GM21390 (cell line): Measurements from ENCODE around the gene DLK1.

Experiments
- ATAC-seq: cut with Tn5 transposase; IDR thresholded peaks from one replicate; pipeline ENCODE4 v1.9.1; 2021; ENCODE audit not compliant: unreplicated experiment

The DLK1 gene

DNA sequence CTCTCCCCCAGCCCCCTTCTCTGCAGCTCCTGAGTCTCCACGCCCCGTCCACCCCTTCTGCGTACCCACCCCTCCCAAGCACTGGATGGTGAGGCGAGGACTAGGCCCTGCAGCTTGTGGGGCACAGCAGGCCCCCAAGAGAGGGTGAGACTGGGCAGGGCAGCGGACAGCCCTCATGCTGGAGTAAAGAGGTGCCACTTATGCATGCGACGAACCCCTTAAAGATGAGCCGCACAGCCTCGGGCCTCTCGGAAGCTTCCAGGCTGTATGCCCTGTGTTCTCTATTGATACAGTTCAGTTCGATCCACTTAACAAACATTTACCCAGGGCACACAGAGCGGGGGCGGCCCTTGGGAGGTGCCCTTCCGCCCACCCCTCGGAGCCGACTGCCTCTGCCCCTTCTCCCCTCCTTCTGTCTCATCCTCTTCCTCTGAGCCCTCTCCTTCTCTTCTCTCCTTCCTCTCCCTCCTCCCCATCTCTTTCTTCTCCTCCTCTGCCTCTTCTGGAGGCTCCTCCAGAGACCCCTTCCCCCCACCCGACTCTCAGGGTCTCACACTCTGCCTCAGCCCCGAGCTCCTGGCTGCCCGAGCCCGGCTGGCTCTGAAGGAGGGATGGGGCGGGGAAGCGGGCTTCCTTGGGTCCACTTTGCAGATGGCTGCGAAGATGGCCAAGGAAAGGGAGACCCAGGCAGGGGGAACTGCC, 32.7 kb upstream of the DLK1 start:
- no peak for ATAC-seq

DNA sequence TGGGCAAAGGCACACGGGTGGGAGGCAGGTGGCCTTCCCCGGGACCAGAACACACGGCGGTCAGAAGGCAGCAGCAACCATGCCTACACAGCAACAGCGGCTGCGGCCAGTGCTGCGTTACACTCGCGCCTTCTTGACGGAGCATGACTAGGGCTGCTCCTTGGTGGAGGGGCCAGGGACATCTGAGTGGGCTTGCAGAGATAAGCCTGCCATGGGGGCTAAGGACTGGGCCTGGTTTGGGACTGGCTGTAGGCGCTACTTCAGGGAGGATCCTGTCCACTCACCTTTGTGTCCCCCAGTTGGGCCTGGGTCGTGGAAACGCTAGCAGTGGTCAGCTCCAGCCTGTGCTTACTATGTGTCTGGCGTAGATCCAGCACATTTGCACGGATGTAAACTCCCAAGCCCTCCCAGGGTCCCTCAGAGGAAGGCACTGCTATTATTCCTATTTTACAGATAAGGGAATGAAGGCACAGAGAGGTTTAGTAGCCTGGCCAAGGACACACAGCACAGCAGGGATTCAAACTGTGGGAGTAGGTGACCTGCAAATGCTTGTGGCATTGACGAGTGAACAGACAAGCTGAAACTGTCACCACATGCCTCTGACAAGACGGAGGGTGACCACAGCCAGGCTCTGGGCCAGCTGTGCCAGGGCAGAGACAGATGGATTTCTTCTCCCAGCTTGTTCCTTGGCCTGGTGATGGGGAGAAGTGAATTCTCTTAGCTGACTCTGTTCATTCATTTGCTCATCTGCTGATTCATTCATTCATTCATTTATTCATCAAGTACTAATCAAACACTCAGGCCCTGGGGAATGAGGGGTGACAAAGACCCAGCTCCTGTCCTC, 31.9 kb upstream of the DLK1 start:
- ATAC-seq = no peak

DNA sequence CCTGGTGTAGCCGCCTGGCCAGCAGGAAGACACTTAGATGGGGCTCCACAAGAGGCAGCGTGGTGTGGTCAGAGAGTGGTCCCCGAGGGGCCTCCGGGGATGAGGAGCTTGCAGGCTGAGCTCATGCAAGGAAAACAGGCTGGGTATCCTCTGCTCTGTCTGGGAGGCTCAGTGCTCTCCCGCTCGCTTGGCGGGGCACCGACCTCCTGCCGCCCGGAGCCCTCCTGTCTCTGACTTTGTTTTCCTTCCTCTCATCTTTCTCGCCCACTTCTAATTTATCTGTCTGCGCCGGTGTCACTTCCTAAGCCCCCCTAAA, 31.3 kb upstream of the DLK1 start:
- no peak for ATAC-seq

DNA sequence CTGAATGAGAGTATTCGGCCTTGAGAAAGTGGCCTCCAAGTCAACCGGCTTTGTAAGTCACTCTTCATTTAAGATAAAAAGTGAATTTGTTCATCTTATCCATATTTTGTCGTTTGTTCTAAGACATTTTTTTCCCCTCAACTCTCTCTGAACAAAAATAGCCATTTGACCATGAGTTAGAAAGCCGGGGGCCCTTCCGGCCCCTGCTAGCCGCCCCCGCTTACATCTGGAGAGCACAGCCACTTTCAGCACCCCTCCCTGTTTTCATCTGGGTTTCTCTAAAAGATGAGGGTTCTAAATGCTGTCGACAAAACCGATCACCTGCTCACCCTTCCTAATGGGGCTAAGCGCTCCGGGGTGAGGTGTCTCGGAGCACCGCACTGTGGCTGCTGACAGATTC, 30.7 kb upstream of the DLK1 start:
- ATAC-seq = no peak

DNA sequence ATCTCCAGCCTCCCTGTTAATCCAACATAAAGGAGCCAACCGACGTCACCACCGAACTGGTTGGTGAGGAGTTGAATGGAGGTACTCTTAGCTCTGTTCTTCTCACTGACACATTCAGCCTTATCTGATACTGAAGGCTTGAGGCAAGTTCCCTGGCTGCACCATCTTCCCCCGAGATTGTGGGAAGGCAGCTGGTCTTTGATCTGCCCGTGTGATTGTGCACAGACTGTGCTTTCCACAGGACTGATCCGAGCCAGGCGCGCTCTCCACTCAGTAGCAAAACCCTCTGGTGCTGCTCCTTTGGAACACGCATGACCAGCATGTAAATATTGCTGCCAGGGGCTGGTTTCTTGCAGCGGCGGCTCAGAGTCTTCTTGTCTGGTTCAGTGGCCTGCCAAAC, 30.1 kb upstream of the DLK1 start:
- no peak for ATAC-seq

DNA sequence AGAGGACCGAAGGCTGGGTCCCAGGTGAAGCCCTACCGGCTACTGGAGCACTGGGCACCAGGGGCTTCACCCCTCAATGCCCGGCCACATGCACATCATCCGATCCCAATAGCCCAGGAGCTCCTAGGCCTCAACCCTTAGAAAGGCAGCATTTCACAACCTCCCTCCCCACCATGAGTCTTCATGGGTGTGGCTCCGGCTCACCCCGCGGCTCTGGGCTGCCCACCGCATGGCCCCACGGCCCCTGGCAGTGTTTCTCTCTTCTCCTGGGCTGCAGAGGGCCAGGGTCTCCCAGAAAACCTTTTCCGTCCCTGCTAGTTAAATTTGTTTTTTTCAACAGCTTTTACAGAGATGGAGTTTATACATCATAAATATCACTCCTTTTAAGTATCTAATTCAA, 28.6 kb upstream of the DLK1 start:
- no peak for ATAC-seq

DNA sequence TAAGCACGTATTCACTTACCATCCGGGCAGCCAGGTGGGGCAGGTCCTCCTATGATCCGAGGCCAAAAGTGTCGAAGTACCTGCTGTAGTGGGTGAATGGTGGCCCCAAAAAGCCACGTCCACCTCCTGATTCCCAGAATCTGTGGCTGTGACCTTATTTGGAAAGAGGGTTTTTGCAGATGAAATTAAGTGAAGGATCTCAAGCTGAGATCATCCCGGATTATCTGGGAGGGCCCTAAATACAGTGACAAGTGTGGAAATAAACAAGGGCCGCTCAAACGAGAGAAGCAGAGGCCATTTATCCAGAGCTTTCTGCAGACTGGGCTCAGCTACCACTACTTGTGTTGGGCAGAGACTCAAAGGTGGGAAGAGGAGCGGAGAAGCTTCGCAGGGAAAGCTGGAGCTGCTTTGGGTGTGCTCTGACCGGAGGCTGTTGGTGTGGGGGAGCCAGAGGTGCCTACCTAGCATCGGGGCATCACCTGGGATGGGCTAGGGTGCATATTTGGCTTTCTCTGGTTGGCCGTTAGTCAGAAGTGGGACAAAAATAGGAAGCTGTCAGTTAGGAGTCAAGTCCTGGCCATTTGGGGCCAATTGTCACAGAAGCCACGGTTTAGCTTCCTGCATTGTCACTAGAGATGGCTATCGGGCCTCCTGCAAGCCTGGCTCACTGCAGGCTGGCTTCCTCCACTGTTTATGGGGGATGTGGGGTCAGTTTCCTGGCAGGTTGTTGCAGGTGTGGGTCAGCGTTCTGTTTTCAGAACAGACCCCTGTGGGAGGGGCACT, 27.8 kb upstream of the DLK1 start:
- ATAC-seq = no peak

DNA sequence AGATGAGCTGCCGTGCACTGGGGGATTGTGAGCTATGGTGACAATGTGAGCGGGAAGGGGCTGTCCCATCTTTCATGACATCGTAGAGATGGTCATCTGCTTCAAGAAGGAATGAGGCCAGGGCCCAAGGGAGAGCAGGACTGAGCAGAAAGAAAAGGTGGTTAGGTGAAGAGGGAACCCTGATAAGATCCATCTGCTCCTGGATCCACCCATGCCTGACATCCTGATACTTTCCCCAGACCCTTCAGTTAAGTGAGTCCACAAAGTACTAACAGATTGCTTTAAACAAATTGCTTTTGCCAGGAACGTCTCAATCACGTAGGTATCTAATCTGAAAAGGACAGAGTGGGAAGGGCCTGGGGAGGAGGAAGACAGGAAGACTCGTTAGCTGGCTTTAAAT, 25.4 kb upstream of the DLK1 start:
- ATAC-seq = no peak

DNA sequence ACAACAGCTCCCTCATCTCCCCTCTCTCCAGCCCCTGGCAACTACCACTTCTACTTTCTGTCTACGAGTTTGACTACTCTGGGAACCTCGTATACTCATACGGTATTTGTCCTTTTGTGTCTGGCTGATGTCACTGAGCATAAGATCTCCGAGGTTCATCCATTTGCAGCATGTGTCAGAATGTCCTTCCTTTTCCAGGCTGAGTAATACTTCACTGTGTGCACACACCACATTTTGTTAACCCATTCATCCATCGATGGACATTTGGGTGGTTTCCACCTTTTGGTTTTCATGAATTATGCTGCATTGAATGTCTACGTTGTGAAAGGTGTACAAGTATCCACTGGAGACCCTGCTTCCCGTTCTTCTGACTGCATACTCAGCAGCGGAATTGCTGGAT, 24.1 kb upstream of the DLK1 start:
- ATAC-seq = no peak

DNA sequence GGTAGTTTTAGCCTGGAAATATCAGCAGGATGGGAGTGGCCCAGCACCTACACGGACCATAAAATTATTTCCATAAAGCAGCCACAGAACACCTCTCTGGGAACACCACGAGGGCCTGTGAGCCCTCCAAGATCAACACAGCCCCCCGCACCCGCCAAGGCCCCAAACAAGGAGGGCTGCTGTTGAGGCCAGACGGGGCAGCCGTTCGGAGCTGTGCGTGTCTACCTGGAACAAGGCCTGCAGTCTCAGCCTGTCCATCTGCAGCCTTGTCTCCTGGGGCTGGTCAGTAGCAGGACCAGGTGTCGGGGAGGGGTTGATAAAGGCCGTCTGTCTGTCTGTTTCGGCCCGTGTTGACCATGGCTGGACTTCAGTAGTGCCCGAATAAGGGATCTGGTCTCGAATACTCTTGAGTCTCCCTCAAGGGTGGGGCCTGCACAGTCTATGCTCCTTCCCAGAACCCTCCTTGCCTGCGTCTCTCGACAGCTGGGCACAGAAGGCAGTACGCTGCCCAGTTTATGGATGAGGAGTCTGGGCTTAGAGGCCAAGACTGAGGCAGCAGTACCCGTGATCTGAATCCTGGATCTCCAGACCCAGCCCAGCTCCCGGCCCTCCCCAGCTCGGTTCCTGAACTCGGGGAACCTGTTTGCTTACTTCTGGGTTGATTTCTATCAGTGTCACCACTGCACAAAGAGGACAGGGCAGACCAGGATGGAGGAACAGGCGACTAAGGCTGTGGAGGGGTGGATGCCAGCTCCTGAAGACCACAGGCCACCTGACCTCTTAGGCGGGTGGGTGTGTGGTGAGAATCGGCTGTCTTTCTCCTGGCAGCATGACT, 23.1 kb upstream of the DLK1 start:
- ATAC-seq = no peak

DNA sequence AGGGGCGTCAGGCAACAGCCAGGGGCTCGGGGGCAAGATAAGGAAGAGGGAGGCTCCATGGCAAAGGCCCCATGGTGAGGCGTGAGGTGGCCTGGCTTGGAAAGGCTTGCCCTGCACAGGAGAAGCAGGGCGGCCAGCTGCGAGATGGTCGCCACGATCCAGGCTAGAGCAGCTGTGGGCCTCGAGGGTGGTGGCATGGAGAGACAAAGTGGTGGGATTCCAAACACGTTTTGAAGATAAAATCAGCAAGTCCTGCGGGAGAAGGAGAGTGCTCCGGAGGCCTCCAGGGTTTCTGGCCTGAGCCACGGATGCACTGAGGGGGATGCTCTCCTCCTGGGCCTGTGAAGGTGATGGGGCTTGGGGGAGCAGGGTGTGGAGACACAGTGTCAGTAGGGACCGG, 20.5 kb upstream of the DLK1 start:
- ATAC-seq = no peak

DNA sequence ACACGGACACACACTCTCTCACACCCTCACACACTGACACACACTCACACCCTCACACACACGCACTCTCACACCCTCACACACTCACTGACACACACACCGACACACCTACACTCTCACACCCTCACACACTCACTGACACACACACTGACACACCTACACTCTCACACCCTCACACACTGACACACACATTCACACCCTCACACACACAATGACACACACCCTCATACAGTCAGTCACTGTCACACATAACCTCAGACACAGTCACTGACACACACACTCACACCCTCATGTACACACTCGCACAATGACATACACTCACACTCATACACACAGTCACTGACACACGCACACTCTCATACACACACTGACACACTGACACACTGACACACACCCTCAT, 19.8 kb upstream of the DLK1 start:
- ATAC-seq = no peak

DNA sequence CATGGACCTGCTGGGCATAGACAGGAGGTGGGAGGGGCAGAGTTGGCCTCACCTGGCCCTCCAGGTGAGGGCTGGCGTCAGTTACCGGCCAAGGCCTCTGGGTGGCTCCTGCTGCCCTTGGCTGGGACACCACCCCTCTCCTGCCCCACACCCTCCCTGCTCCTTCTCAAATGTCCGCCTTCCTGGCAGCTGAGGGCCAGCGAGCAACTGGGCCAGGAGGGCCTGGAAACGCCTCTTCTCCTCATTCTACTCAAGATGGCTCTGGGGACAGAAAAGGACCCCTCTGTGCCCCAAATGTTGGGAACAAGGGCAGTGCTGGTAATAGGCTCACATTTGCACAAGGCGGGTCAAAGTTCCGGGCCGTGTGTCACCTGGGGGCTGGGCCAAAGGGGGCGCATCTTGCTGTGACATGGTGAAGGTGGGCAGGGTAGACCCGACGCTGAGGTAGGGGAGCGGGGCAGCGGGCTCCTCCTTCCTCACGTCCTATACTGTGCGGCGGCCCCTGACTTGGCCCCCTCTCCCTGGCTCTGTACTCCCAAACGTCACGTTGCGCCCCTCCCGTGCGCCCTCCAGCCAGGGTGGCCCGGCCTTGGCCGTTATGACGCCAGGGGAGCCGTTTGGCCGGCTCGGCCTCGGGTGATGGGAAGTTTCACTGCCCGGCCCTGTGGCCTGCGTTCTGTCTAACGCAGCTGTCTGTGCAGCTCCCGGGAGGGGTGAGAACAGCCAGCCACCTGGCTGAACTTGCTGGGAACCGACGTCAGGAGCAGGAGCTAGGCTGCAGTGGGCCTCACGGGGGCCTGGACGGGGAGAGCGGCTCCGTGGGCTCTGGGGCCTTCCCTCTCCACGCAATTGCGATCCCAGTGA, 18.0 kb upstream of the DLK1 start:
- ATAC-seq = no peak

DNA sequence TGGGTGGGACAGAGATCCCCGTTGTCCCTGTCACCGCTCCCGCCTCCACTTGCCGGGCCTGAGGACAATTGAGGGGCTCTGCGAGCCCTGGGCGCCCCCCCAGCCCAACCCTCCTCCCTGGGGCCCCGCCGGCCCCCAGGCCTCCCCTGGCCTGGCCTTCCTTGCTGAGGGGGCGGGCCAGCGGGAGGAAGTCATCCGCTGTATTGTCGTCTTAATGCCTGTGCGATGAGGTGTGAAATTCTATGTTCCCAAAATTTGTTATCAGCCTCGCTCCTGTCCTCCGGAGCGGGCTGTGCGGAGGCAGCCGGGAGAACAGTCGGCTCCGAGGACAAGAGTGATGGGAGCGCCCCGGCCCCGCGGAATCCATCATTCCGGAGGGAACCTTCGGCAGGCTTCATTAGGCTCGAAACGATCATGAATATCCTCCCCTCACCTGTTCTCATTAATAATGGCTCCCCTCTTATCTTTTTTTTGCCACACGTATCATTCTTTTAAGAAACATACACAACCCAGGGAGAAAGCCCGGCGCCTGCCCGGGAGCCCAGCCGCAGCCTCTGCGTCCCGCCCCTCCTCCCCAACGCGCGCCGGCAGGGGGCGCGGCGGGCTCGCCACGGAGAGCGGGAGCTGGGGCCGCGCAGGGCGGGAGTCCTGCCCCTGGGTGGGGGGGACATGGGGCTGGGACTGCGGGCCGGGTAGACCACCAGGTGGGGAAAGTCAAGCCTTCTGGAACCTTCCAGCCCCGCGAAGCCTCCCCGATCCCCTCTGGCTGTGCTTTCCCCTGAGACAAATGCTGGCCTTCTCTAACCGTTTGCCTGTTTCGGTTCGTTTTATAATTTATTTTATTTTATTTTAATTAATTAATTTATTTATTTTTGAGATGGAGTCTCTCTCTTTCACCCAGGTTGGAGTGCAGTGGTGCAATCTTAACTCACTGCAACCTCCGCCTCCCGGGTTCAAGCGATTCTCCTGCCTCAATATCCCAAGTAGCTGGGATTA, 17.1 kb upstream of the DLK1 start:
- ATAC-seq = no peak

DNA sequence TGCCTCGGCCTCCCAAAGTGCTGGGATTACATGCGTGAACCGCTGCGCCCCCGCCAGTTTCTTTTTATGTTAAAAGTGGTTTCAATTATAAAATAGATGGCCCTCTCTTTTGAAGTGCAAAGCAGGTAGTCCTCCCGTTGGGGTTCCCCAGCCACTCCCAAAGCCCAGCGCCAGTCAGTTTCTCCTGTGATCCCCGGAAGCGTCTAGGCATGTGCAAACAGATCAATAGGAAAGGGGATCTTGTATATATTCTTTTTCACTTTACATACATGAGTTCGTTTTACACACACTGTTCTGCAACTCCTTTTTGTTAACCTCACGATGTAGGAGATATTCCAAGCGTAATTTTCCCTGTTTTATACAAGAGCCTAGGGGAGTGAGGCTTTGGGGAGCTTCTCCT, 16.3 kb upstream of the DLK1 start:
- no peak for ATAC-seq

DNA sequence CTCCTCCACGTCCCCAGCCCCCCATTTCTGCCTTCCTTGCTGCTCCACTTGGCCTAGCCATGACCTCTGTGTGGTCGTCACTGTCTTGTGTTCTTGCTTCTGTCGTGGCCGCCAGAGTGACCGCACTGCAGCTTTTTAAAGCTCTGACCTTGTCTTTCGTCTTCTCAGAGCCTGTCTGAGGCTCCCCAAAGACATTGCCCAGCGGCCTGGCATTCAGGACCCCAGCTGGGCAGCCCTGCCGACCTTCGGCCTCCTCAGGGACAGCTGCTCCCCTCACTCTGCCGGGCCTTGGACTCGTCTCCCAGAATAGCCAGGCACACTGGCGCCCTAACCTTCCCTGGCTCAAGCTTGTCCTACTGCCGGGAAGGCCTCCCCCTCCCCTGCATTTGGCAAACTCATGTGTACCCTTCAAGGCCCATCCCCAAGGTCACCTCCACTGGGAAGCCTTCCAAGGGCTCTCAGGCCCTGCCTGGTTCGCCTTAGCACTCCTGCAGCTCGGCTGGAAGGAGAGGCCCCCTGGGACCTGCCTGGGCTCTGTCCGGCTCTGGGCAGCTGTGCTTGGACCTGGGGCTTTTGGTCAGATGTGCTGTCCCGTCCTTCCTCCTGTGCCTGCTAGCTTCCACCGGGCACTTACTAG, 15.7 kb upstream of the DLK1 start:
- ATAC-seq = no peak

DNA sequence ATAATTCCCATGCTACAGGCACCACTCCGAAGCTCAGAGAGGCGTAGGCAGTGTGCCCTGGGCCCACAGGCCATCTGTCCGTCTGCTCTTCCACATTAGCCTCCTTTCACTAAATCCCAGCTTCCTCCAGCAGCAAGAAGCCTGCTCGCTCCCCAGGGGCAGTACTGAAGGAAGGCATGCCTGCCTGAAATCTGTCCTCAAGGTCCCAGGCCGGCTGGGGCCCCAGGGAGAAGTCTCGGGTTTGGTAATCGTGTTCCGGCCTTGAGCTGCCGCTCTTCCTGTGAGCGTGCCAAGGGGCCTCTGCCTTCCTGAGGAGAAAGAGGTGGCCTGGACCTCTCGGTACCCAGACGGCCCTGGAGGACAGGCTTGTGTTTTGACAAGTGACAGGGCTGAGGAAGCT, 15.2 kb upstream of the DLK1 start:
- ATAC-seq = no peak

DNA sequence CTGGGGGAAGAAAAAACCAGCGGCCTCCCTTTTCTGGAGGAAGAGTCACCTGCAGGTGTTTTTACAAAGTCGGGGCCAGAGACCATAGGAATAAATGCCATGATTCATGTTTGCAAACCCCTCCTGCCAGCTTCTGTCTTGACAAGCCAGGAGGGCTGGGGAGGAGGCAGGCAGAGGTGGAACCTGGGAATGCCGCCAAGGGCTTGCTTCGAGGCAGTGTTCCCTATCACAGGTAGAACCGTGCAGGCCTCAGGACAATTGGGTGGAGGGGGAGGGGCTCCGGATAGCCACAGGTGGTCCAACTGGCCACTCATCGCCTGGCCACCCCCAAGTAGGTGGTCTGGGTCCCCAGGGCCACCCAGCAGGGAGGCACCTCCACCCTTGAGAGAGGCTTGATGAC, 14.2 kb upstream of the DLK1 start:
- ATAC-seq = no peak

DNA sequence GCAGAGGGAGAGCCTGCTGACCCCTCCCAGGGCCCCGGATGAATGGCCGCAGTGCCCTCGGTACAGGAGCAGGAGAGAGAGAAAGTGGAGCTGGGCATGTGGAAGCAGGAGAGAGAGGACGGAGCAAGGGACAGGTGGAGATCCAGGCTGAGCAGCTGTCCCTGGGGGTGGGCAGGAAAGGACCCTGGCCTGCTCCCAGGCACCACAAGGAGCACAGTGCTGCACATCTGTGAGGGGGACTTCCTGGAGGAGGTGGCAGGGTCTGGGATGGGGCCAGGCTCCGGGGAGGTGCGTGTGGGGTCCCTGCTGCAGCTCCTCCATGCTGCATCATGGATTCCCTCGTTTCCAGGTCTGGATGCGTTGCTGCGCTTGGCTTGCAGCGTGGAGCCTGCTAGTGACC, 13.0 kb upstream of the DLK1 start:
- ATAC-seq = no peak
